Measurements from ENCODE around the gene GPR152.
"Not testable (repeated sequence)": the region's sequence is repeated elsewhere in the genome, so short reads cannot be mapped to it uniquely, and the experiment has no call there.

GPR152 gene

DNA sequence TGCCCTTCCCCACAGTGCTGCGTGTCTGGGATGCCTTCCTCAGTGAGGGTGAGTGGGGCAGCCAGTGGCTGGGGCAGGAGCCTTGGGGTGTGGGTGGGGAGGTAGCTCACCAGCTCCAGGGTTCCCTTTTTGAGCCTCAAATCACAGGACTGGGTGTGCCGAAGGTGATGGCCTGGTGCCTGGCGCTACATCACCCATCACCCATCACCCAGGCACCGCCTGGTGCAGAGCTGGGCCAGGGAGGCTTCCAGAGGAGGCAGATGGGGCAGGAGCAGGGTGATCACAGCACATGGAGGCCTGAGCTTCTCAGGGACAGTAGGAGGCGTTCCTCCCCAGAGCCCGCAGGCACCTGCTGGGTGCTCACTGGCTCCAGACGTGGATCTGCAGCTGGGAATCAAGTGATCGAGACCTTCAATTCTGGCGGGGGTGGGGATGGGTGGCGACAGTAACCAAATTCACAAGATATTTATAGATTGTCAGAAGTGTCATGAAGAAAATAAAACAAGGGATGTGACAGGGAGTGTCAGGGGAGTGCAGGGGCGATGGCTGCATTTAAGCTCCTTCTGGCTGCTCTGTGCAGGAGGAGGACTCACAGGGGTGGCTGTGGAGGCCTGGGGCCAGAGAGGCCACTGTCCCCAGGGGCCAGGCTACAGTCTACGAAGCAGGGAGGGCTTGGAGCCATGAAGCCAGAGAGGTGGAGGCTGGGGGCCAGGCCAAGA lies 45.4 kb downstream of the GPR152 start:
- no peak for FAIRE-seq

GRCh38 chr11:67406420-67406968 lies 46.0 kb downstream of the GPR152 start:
- FAIRE-seq, result no peak

DNA sequence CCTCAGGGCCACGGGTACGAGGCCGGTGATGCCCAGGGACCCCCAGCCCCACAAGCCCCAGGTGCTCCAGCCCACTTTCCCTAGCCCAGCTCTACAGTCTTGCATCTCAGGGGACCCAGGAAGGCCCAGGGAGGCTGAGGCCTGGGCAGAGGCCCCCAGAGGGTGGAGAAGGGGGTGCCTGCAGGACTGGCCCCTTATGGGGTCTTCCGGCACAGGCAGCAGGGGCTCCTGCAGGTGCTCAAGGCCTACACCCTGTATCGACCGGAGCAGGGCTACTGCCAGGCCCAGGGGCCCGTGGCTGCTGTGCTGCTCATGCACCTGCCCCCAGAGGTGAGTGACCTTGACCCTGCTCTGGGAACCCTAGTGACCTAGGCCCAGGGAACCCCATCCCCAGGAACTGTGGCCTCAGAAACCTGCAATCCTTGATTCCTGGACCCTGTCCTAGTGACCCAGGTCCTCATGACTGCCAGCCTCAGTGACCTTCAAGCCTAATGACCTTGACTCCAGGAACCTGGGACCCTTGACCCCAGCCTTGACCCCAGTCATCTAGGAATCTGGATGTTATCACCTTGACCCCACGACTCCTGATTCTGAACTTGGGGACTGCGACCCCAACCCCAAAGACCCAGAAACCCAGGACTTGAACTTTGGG lies 46.7 kb downstream of the GPR152 start:
- no peak for FAIRE-seq

DNA sequence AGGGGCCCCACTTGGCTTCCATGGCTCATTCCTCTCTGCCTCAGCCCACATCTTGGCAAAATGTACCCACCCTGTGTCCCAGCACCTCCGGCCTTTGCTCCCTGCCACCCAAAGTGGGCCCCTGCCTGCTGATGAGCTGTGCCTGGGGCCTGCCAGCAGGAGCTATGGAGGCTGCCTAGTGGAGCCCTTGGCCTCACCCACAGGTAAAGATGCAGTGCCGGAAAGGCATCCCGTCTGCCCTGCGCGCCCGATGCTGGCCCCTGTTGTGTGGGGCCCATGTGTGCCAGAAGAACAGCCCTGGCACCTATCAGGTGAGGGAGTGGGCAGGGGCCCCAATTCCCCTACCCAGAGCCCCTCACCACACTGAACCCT lies 47.3 kb downstream of the GPR152 start:
- no peak for FAIRE-seq

GRCh38 chr11:67404515-67405195 lies 47.9 kb downstream of the GPR152 start:
- FAIRE-seq, result no peak

- not testable (repeated sequence) for FAIRE-seq
These were observed 49.4 kb downstream of the GPR152 start for GRCh38 chr11:67403085-67403484.

GRCh38 chr11:67402192-67402839 lies 50.2 kb downstream of the GPR152 start:
- FAIRE-seq, result not testable (repeated sequence)

GRCh38 chr11:67401495-67402191 lies 50.9 kb downstream of the GPR152 start, which contains the start of gene PPP1CA:
PPP1CA (minus strand) TSS chr11:67401858; CDS start chr11:67401782, 76 bp downstream.
- FAIRE-seq, result no peak
